HG03439 (cell line): ENCODE measurements around the gene ULK3.

Experiments used
- ATAC-seq: cut with Tn5 transposase; IDR thresholded peaks from one replicate; pipeline ENCODE4 v1.9.1; 2021; ENCODE audit warnings: mild to moderate bottlenecking, moderate library complexity; ENCODE audit not compliant: unreplicated experiment

Gene ULK3

GRCh38 chr15:74786551-74787165 is 56.3 kb downstream of the ULK3 start:
- no peak for ATAC-seq
